ENCODE results near the gene PADI6.
"Not testable (repeated sequence)": the region's sequence is repeated elsewhere in the genome, so short reads cannot be mapped to it uniquely, and the experiment has no call there.

Gene PADI6

GRCh38 chr1:17371896-17372295, at the start of gene PADI6:
Gene PADI6, plus strand, starts transcription at chr1:17372196. Its CDS starts 50 bp downstream, at chr1:17372246.
- Histone ChIP-seq H3K9me3 (ENCODE audit: insufficient read depth, low read depth, low read length) (no peaks in the 10 kb centered on the region), H3K36me3 (ENCODE audit: insufficient read depth, low read depth, low read length) (no peaks in the 10 kb centered on the region), H3K27me3 (ENCODE audit: insufficient read depth, low read length) (no peaks in the 10 kb centered on the region), H3K27ac (ENCODE audit: low read length) (no peak within 1 kb of the TSS), H3K9ac (ENCODE audit: low read depth, low read length) (no peak within 1 kb of the TSS), H3K4me3 (ENCODE audit: low read length) (no peak within 1 kb of the TSS), H3K4me1 (ENCODE audit: insufficient read depth, low read length) (no peaks in the 10 kb centered on the region; the same call in none of the 2 replicates)

DNA sequence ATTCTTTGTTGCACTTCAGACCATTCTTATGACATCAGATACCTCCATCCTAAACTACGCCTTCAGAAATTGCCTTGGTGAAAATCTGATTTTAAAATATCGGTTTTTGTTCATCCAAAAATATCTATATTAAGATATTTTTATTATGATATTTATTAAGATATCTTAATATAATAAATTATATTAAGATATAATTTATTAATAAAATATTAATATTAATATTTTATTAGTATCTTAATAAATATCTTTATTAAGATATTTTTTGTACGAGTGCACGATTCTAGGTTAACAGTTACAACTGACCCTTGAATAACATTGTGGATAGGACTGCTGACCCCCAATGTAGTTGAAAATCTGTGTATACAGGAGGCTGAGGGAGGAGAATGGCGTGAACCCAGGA, 43.1 kb upstream of the PADI6 start:
- Histone ChIP-seq H3K27ac (ENCODE audit: low read length) (no peak overlapping the region), H3K27me3 (ENCODE audit: insufficient read depth, low read length) (no peaks in the 10 kb centered on the region), H3K4me1 (ENCODE audit: insufficient read depth, low read length) (no peaks in the 10 kb centered on the region), H3K9me3 (ENCODE audit: insufficient read depth, low read depth, low read length) (no peaks in the 10 kb centered on the region), H3K36me3 (ENCODE audit: insufficient read depth, low read depth, low read length) (no peaks in the 10 kb centered on the region), H3K4me3 (ENCODE audit: low read length) (no peak overlapping the region), H3K9ac (ENCODE audit: low read depth, low read length) (no peak overlapping the region)

- H3K9me3 ChIP-seq (ENCODE audit: insufficient read depth, low read depth, low read length): no peaks in the 10 kb centered on the region
- no peak overlapping the region for H3K9ac ChIP-seq (ENCODE audit: low read depth, low read length)
- no peaks in the 10 kb centered on the region for H3K27me3 ChIP-seq (ENCODE audit: insufficient read depth, low read length)
- H3K36me3 ChIP-seq (ENCODE audit: insufficient read depth, low read depth, low read length): no peaks in the 10 kb centered on the region
- H3K4me3 ChIP-seq (ENCODE audit: low read length): no peak overlapping the region
- H3K27ac ChIP-seq (ENCODE audit: low read length): no peak overlapping the region
- H3K4me1 ChIP-seq (ENCODE audit: insufficient read depth, low read length): no peaks in the 10 kb centered on the region
Measured at GRCh38 chr1:17329610-17330009, 42.4 kb upstream of the PADI6 start.

- no peaks in the 10 kb centered on the region for H3K36me3 ChIP-seq (ENCODE audit: insufficient read depth, low read depth, low read length)
- no peak overlapping the region for H3K4me3 ChIP-seq (ENCODE audit: low read length)
- no peaks in the 10 kb centered on the region for H3K27me3 ChIP-seq (ENCODE audit: insufficient read depth, low read length)
- H3K27ac ChIP-seq (ENCODE audit: low read length): no peak overlapping the region
- no peaks in the 10 kb centered on the region for H3K9me3 ChIP-seq (ENCODE audit: insufficient read depth, low read depth, low read length)
- no peak overlapping the region for H3K9ac ChIP-seq (ENCODE audit: low read depth, low read length)
- no peaks in the 10 kb centered on the region for H3K4me1 ChIP-seq (ENCODE audit: insufficient read depth, low read length)
Measured at GRCh38 chr1:17330856-17331255, 41.1 kb upstream of the PADI6 start.

DNA sequence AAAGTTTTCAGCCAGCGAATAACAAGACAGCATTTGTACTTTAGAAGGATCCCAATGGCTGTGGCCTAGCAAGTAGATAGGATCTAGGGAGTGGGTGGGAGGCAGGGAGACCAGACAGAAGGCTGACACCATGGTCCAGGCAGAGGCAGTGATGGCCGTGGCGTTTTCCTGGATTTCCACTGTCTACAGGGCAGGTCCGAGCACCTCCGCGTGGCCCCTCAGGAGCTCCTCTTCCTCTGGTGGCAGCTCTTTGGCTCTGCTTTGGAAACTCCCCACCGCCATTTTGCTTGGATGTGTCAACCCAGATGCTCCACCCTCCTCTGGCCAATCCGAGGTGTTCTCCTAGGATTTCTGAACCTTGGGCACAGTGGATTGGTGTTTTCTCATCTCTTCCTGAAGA, 38.9 kb upstream of the PADI6 start:
- H3K36me3 ChIP-seq (ENCODE audit: insufficient read depth, low read depth, low read length): no peaks in the 10 kb centered on the region
- H3K4me3 ChIP-seq (ENCODE audit: low read length): no peak overlapping the region
- 0 out of 2 replicates have a peak, but pooled peaks cover 3% of the 10 kb centered on the region for H3K27me3 ChIP-seq (ENCODE audit: insufficient read depth, low read length)
- H3K27ac ChIP-seq (ENCODE audit: low read length): no peak overlapping the region
- no peaks in the 10 kb centered on the region for H3K4me1 ChIP-seq (ENCODE audit: insufficient read depth, low read length)
- H3K9ac ChIP-seq (ENCODE audit: low read depth, low read length): no peak overlapping the region
- H3K9me3 ChIP-seq (ENCODE audit: insufficient read depth, low read depth, low read length): no peaks in the 10 kb centered on the region

- H3K27ac ChIP-seq (ENCODE audit: low read length): no peak overlapping the region
- 0 out of 2 replicates have a peak, but pooled peaks cover 3% of the 10 kb centered on the region for H3K27me3 ChIP-seq (ENCODE audit: insufficient read depth, low read length)
- H3K9ac ChIP-seq (ENCODE audit: low read depth, low read length): no peak overlapping the region
- no peaks in the 10 kb centered on the region for H3K4me1 ChIP-seq (ENCODE audit: insufficient read depth, low read length)
- no peak overlapping the region for H3K4me3 ChIP-seq (ENCODE audit: low read length)
- H3K9me3 ChIP-seq (ENCODE audit: insufficient read depth, low read depth, low read length): no peaks in the 10 kb centered on the region
- no peaks in the 10 kb centered on the region for H3K36me3 ChIP-seq (ENCODE audit: insufficient read depth, low read depth, low read length)
Measured at GRCh38 chr1:17335821-17336710, 35.9 kb upstream of the PADI6 start.

GRCh38 chr1:17338706-17339493, 33.1 kb upstream of the PADI6 start:
- Histone ChIP-seq H3K9ac (ENCODE audit: low read depth, low read length) (no peak overlapping the region), H3K4me1 (ENCODE audit: insufficient read depth, low read length) (no peaks in the 10 kb centered on the region), H3K9me3 (ENCODE audit: insufficient read depth, low read depth, low read length) (no peaks in the 10 kb centered on the region), H3K4me3 (ENCODE audit: low read length) (no peak overlapping the region), H3K27me3 (ENCODE audit: insufficient read depth, low read length) (0 out of 2 replicates have a peak, but pooled peaks cover 3% of the 10 kb centered on the region), H3K27ac (ENCODE audit: low read length) (no peak overlapping the region), H3K36me3 (ENCODE audit: insufficient read depth, low read depth, low read length) (no peaks in the 10 kb centered on the region)

GRCh38 chr1:17339521-17339920, 32.5 kb upstream of the PADI6 start:
- H3K4me3 ChIP-seq (ENCODE audit: low read length): no peak overlapping the region
- no peak overlapping the region for H3K9ac ChIP-seq (ENCODE audit: low read depth, low read length)
- no peaks in the 10 kb centered on the region for H3K9me3 ChIP-seq (ENCODE audit: insufficient read depth, low read depth, low read length)
- H3K27me3 ChIP-seq (ENCODE audit: insufficient read depth, low read length): 0 out of 2 replicates have a peak, but pooled peaks cover 3% of the 10 kb centered on the region
- H3K36me3 ChIP-seq (ENCODE audit: insufficient read depth, low read depth, low read length): no peaks in the 10 kb centered on the region
- no peak overlapping the region for H3K27ac ChIP-seq (ENCODE audit: low read length)
- H3K4me1 ChIP-seq (ENCODE audit: insufficient read depth, low read length): no peaks in the 10 kb centered on the region

- H3K4me1 ChIP-seq (ENCODE audit: insufficient read depth, low read length): no peaks in the 10 kb centered on the region
- H3K9me3 ChIP-seq (ENCODE audit: insufficient read depth, low read depth, low read length): no peaks in the 10 kb centered on the region
- H3K9ac ChIP-seq (ENCODE audit: low read depth, low read length): no peak overlapping the region
- H3K4me3 ChIP-seq (ENCODE audit: low read length): no peak overlapping the region
- 0 out of 2 replicates have a peak, but pooled peaks cover 3% of the 10 kb centered on the region for H3K27me3 ChIP-seq (ENCODE audit: insufficient read depth, low read length)
- no peaks in the 10 kb centered on the region for H3K36me3 ChIP-seq (ENCODE audit: insufficient read depth, low read depth, low read length)
- no peak overlapping the region for H3K27ac ChIP-seq (ENCODE audit: low read length)
Measured at GRCh38 chr1:17340358-17340757, 31.6 kb upstream of the PADI6 start.

DNA sequence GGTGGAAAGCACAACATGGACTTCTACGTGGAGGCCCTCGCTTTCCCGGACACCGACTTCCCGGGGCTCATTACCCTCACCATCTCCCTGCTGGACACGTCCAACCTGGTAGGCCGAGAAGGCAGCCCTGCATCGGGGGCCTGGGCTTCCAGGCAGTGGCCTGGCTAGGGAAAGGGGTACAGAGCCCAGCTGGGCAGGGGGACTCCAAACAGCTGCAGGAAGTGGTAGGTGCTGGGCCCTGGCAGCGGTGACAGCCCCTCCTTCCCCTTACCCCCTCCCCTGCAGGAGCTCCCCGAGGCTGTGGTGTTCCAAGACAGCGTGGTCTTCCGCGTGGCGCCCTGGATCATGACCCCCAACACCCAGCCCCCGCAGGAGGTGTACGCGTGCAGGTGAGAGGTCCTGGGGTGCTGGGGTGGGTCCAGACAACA, 30.0 kb upstream of the PADI6 start:
- no peak overlapping the region for H3K9ac ChIP-seq (ENCODE audit: low read depth, low read length)

DNA sequence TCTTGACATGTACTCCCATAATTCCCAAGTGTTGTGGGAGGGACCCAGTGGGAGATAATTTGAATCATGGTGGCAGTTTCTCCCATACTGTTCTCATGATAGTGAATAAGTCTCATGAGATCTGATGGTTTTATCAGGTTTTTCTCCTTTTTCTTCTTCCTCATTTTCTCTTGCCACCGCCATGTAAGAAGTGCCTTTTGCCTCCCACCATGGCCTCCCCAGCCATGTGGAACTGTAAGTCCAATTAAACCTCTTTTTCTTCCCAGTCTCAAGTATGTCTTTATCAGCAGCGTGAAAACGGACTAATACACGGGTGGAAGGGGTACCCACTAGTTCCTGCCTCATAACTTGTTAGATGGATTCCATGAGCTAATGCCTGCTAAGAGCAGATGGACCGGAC, 26.5 kb upstream of the PADI6 start:
- not testable (repeated sequence) for H3K36me3 ChIP-seq (ENCODE audit: insufficient read depth, low read depth, low read length); H3K9me3 ChIP-seq (ENCODE audit: insufficient read depth, low read depth, low read length); H3K27me3 ChIP-seq (ENCODE audit: insufficient read depth, low read length); H3K4me1 ChIP-seq (ENCODE audit: insufficient read depth, low read length); H3K9ac ChIP-seq (ENCODE audit: low read depth, low read length); H3K27ac ChIP-seq (ENCODE audit: low read length); H3K4me3 ChIP-seq (ENCODE audit: low read length)

More for the DNA sequence above, 30.0 kb upstream of the PADI6 start:
- no peak overlapping the region for H3K27ac ChIP-seq (ENCODE audit: low read length)
- H3K4me1 ChIP-seq (ENCODE audit: insufficient read depth, low read length): no peaks in the 10 kb centered on the region
- no peaks in the 10 kb centered on the region for H3K9me3 ChIP-seq (ENCODE audit: insufficient read depth, low read depth, low read length)
- H3K27me3 ChIP-seq (ENCODE audit: insufficient read depth, low read length): no peaks in the 10 kb centered on the region
- H3K36me3 ChIP-seq (ENCODE audit: insufficient read depth, low read depth, low read length): no peaks in the 10 kb centered on the region
- no peak overlapping the region for H3K4me3 ChIP-seq (ENCODE audit: low read length)

All from iPS-20b (cell line).